ENCODE measurements around the gene ST8SIA4.

The ST8SIA4 gene

DNA sequence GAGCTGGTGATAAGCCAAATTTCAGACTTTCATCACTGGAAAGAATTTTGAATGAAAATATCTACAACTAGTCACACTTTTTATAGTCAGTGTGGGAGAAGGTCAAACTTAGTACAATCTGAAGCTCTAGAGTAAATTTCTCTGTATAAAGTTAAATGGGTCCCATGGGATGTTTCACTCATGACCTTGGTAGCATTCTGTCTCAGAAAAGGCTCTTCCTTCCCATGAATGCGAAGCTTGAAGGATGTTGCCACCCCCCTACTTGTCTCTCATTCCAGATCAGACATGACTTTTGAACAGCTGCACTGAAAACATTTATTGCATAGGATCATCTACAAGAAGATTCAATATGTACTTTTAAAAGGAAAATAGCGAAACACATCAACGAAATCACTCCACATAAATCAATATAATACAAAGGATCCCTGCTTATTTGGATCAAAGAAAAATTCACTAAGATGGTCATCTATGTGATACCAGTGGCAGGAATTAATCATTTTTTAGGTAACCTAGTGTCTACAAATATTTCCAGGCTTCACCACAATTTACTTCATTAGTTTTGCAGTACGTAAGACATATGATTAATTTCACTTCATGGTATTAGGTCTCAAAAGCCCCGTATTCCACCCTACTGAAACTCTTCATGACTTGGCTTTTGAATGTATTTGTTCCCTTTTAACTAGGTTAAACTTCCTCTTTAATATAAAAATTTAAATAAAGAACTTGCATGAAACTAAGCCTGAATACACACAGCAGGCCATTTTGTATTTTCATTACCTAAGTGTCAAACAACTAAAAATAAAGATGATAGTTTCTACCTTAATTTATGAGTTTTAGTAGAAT, 4.4 kb downstream of the ST8SIA4 start:
- TF ChIP-seq, protein P1, sequence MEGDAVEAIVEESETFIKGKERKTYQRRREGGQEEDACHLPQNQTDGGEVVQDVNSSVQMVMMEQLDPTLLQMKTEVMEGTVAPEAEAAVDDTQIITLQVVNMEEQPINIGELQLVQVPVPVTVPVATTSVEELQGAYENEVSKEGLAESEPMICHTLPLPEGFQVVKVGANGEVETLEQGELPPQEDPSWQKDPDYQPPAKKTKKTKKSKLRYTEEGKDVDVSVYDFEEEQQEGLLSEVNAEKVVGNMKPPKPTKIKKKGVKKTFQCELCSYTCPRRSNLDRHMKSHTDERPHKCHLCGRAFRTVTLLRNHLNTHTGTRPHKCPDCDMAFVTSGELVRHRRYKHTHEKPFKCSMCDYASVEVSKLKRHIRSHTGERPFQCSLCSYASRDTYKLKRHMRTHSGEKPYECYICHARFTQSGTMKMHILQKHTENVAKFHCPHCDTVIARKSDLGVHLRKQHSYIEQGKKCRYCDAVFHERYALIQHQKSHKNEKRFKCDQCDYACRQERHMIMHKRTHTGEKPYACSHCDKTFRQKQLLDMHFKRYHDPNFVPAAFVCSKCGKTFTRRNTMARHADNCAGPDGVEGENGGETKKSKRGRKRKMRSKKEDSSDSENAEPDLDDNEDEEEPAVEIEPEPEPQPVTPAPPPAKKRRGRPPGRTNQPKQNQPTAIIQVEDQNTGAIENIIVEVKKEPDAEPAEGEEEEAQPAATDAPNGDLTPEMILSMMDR (IDR thresholded peaks at IDR 0.05; ENCODE audit: borderline replicate concordance, control extremely low read depth, extremely low read depth, insufficient read depth, missing control alignments), result no peak
- no peak for DNase-seq (ENCODE audit: low spot score)
- in situ Hi-C loops (cut with MboI; ENCODE audit: low sequenced_read_pairs, unreplicated experiment), result loop anchor here (5.0 kb wide), 1 partner anchor 41 kb away; no protein-coding TSS in a partner anchor

DNA sequence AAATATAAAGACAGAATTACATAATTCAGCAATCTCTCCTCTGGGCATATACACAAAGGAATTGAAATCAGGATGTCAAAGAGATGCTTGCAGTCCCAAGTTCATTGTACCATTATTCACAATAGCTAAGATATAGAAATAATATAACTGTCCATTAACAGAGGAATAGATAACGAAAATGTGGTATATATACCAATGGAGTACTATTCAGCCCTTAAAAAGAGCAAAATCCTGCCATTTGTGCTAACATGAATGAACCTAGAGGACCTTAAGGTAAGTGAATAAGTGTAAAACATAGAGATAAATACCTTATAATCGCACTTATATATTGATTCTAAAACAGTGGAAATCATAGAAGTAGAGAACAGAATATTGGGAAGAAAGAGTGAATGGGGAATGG, 7.0 kb downstream of the ST8SIA4 start:
- in situ Hi-C loops (cut with MboI; ENCODE audit: low sequenced_read_pairs, unreplicated experiment), result loop anchor here (5.0 kb wide), 1 partner anchor 39 kb away; no protein-coding TSS in a partner anchor
- TF ChIP-seq, protein P1 (IDR thresholded peaks at IDR 0.05; ENCODE audit: borderline replicate concordance, control extremely low read depth, extremely low read depth, insufficient read depth, missing control alignments), result no peak
- DNase-seq (ENCODE audit: low spot score), result no peak

DNA sequence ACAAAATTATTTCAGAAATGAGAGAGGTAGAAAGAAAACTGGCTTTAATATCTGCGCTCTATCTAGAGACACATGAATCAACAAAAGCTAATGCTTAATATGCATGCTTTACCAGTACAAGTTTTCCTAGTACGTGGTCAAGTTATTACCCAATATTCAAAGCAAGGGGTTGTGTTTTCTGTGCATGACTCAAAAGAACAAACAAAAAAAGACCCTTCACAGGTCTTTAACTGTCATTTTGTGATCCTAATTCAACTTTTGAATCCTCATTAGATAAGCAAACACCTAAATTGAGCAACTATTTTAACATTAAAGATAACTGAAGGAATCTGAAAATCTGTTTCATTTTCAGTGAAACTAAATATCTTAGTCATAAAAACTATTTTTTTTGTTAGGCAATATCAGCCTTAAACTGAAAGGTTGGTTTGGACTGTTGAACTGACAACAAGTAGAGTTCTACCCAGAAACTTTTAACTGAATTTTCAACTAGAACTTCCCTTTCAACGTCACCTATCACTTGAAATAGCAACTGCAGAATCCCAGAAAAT, 12.5 kb downstream of the ST8SIA4 start:
- in situ Hi-C loops (cut with MboI; ENCODE audit: low sequenced_read_pairs, unreplicated experiment), result no loop called here
- no peak for DNase-seq (ENCODE audit: low spot score)
- TF ChIP-seq, protein P1 (IDR thresholded peaks at IDR 0.05; ENCODE audit: borderline replicate concordance, control extremely low read depth, extremely low read depth, insufficient read depth, missing control alignments), result no peak

DNA sequence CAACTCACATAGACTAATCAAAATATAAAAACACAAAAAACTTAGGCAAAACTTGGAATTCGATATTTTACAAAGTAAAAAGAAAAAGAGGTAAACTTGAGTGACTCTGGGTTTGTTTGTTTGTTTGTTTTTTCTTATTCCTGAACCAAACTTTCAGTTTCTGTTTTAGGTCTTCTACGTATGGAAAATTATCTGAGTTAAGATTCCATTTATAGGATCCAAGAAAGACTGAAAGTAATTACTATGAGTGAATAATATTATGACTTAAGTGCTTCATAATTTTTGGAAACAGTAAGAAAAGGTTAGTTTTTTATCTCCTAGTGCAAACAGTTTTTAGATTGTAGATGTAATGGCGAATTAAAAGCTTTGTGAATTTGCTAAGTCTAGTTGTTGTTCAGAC, 13.2 kb downstream of the ST8SIA4 start:
- TF ChIP-seq, protein P1 (IDR thresholded peaks at IDR 0.05; ENCODE audit: borderline replicate concordance, control extremely low read depth, extremely low read depth, insufficient read depth, missing control alignments), result no peak
- in situ Hi-C loops (cut with MboI; ENCODE audit: low sequenced_read_pairs, unreplicated experiment), result no loop called here
- no peak for DNase-seq (ENCODE audit: low spot score)

DNA sequence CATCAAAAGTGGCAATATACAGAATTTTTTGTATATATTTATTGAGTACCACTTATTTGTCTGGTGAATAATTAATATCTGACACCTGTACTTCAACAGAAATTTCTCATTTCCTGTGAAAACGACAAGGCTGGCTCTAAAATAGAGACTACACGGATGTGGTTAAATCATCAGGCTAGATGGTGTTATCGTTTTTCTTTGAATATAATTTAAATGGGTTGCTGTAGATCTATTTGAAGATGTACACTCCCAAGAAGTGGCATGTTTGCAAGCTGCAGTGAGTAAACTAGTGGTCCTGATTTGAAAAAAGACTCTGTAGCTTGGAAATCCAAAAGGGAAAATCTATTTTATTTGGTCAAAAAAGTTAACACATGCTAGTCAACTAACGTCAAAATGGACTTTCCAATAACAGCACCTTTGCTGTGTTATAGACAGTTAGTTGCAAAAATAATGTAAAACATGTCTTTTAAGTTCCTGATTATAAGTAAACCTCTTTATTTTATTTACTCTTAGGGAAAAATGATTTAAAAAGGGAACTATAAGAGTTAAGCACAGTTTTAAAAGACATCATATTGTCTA, 13.8 kb downstream of the ST8SIA4 start:
- TF ChIP-seq, protein P1 (IDR thresholded peaks at IDR 0.05; ENCODE audit: borderline replicate concordance, control extremely low read depth, extremely low read depth, insufficient read depth, missing control alignments), result no peak
- in situ Hi-C loops (cut with MboI; ENCODE audit: low sequenced_read_pairs, unreplicated experiment), result no loop called here
- DNase-seq (ENCODE audit: low spot score), result no peak

DNA sequence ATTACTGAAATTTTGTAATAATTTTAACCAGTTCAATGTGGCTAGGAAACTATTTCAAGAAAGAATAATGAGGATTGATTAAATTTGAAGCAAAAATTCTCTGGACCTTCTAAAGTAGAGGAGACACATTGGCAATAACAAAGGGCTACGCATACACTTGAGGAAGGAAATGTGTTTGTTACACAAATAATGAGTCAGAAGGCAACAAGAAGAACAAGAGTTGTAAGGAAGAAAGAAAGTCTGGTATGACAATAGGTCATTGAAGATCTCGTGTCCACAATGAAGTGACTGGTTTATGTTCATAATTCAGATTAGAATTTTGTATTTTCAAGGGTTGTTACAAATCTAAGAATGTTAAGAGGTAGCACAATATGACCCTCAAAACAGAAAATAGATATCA, 25.8 kb downstream of the ST8SIA4 start:
- no peak for DNase-seq (ENCODE audit: low spot score)
- in situ Hi-C loops (cut with MboI; ENCODE audit: low sequenced_read_pairs, unreplicated experiment), result no loop called here
- TF ChIP-seq, protein P1 (IDR thresholded peaks at IDR 0.05; ENCODE audit: borderline replicate concordance, control extremely low read depth, extremely low read depth, insufficient read depth, missing control alignments), result no peak

Measured in GM13976 (cell line).